DMS 273 treated with DMSO at 0.1 percent for 48 hours (cell line): ENCODE measurements around the gene PTPN9.
"Not testable (repeated sequence)": the region's sequence is repeated elsewhere in the genome, so short reads cannot be mapped to it uniquely, and the experiment has no call there.

Experiments used
- DNase-seq: peaks from one replicate; lab custom pipeline; 2025; lab: John Stamatoyannopoulos, UW

PTPN9 gene

GRCh38 chr15:75531041-75531450 is 48.1 kb downstream of the PTPN9 start:
- DNase-seq: no peak

- DNase-seq: no peak
Measured at GRCh38 chr15:75530169-75530568, 48.9 kb downstream of the PTPN9 start.

- DNase-seq: not testable (repeated sequence)
Measured at GRCh38 chr15:75525756-75526155, 53.4 kb downstream of the PTPN9 start.

GRCh38 chr15:75523011-75523410 is 56.1 kb downstream of the PTPN9 start:
- no peak for DNase-seq

GRCh38 chr15:75517233-75517632 is 61.9 kb downstream of the PTPN9 start:
- no peak for DNase-seq

GRCh38 chr15:75508840-75509532 is 70.1 kb downstream of the PTPN9 start:
- DNase-seq: no peak

- DNase-seq: no peak
Measured at GRCh38 chr15:75502360-75502759, 76.8 kb downstream of the PTPN9 start.

- no peak for DNase-seq
Measured at GRCh38 chr15:75493732-75494131, 85.4 kb downstream of the PTPN9 start.

GRCh38 chr15:75483961-75484360 is 95.2 kb downstream of the PTPN9 start:
- no peak for DNase-seq

GRCh38 chr15:75483556-75483955 is 95.6 kb downstream of the PTPN9 start:
- DNase-seq: not testable (repeated sequence)

GRCh38 chr15:75483106-75483505 is 96.0 kb downstream of the PTPN9 start:
- DNase-seq: no peak

GRCh38 chr15:75480463-75480862 is 98.7 kb downstream of the PTPN9 start:
- not testable (repeated sequence) for DNase-seq

- DNase-seq: no peak
Measured at GRCh38 chr15:75479670-75480069, 99.4 kb downstream of the PTPN9 start.

- DNase-seq: not testable (repeated sequence)
Measured at GRCh38 chr15:75477094-75477493, 102.0 kb downstream of the PTPN9 start.

- DNase-seq: no peak
Measured at GRCh38 chr15:75468913-75469598, 110.1 kb downstream of the PTPN9 start.

GRCh38 chr15:75460646-75461045 is 118.5 kb downstream of the PTPN9 start:
- no peak for DNase-seq

GRCh38 chr15:75459581-75459980 is 119.5 kb downstream of the PTPN9 start:
- no peak for DNase-seq

- DNase-seq: no peak
Measured at GRCh38 chr15:75456710-75457109, 122.4 kb downstream of the PTPN9 start.

GRCh38 chr15:75455982-75456531 is 123.1 kb downstream of the PTPN9 start:
- no peak for DNase-seq

GRCh38 chr15:75455424-75455981 is 123.6 kb downstream of the PTPN9 start:
- DNase-seq: peak; percentile 16

GRCh38 chr15:75454471-75455378 is 124.4 kb downstream of the PTPN9 start:
- peak; percentile 67 for DNase-seq
